Erythroblast (primary cell): ENCODE measurements around the gene AP3B1.

Source experiments
- GATA1 ChIP-seq: IDR thresholded peaks from 2 replicates; pipeline ENCODE4 v1.6.1; 2011; ENCODE audit warnings: low read depth, mild to moderate bottlenecking, control low read depth, low read length, moderate library complexity
- POLR2A ChIP-seq: IDR thresholded peaks from 2 replicates; pipeline ENCODE4 v1.6.1; 2011; ENCODE audit warnings: mild to moderate bottlenecking, low read length

- TF ChIP-seq POLR2A (no peak), GATA1 (no peak)
Measured at GRCh38 chr5:77952636-77953212, 341.8 kb downstream of the AP3B1 start.
